ENCODE data around the gene SBF2.

- no peak for TF ChIP-seq CTCF (IDR thresholded peaks at IDR 0.05)
- no peak for TF ChIP-seq POLR2A (IDR thresholded peaks at IDR 0.05)
Measured at GRCh38 chr11:10021563-10021962, 272.5 kb downstream of the SBF2 start.

Data from tibial nerve (tissue), 3 donors.